K562 (cell line): ENCODE measurements around the gene ST6GALNAC1. TPM values are rescaled to one million over a fixed set of nuclear protein-coding genes. Genes with fewer than 3 reads are reported as not detected.
A peak's percentile ranks its signal among the peaks of the same experiment; 100 is the strongest.

Experiments used
- ARID2 ChIP-seq: fragments of 450-650 bp; IDR thresholded peaks from 2 replicates; pipeline ENCODE4 v1.6.1; 2017; ENCODE audit warnings: antibody characterized with exemption, mild to moderate bottlenecking
- E4F1 ChIP-seq: fragments of 250-450 bp; sonication (Bioruptor Pico); IDR thresholded peaks from 2 replicates; pipeline ENCODE4 v1.5.0; 2021; ENCODE audit warnings: mild to moderate bottlenecking, borderline replicate concordance
- FOXJ2 ChIP-seq: fragments of 200-800 bp; sonication (Bioruptor generic); IDR thresholded peaks from 2 replicates; pipeline ENCODE4 v1.6.1; 2016; ENCODE audit warnings: missing genetic modification characterization, missing compliant biosample characterization
- MCM3 ChIP-seq: fragments of 450-650 bp; IDR thresholded peaks from 2 replicates; pipeline ENCODE4 v1.6.1; 2016
- NCOA4 ChIP-seq: fragments of 450-650 bp; IDR thresholded peaks from 2 replicates; pipeline ENCODE4 v1.6.1; 2018; ENCODE audit warnings: mild to moderate bottlenecking; ENCODE audit not compliant: partially characterized antibody
- NFIC ChIP-seq: fragments of 450-650 bp; IDR thresholded peaks from 2 replicates; pipeline ENCODE4 v1.6.1; 2017; ENCODE audit warnings: mild to moderate bottlenecking, inconsistent platforms
- NR3C1 ChIP-seq: sonication (generic); formaldehyde crosslinking; IDR thresholded peaks from 2 replicates; pipeline ENCODE4 v1.8.1; 2022; ENCODE audit warnings: missing genetic modification reagents
- OTX1 ChIP-seq: fragments of 450-650 bp; formaldehyde crosslinking; IDR thresholded peaks from 2 replicates; pipeline ENCODE4 v1.4.0; 2022; ENCODE audit warnings: mild to moderate bottlenecking
- POLR2G ChIP-seq: fragments of 200-400 bp; formaldehyde crosslinking; IDR thresholded peaks from 2 replicates; pipeline ENCODE4 v1.6.1; 2017; ENCODE audit warnings: low read depth, mild to moderate bottlenecking, antibody characterized with exemption, low read length, moderate library complexity
- SAP30 ChIP-seq: fragments of 200-600 bp; sonication (generic); IDR thresholded peaks from 2 replicates; pipeline ENCODE4 v1.6.1; 2012; ENCODE audit warnings: borderline replicate concordance, low read depth, mild to moderate bottlenecking, moderate library complexity, low read length, control low read depth, inconsistent platforms; ENCODE audit not compliant: insufficient read depth, poor library complexity, severe bottlenecking
- SRSF1 ChIP-seq: fragments of 200-400 bp; formaldehyde crosslinking; IDR thresholded peaks from 2 replicates; pipeline ENCODE4 v1.6.1; 2017; ENCODE audit warnings: mild to moderate bottlenecking, low read depth, low read length, moderate library complexity
- STAG1 ChIP-seq: sonication (generic); formaldehyde crosslinking; IDR thresholded peaks from 2 replicates; pipeline ENCODE4 v1.5.0; 2020; ENCODE audit warnings: missing genetic modification reagents, borderline replicate concordance
- TAF7 ChIP-seq: fragments of 450-650 bp; IDR thresholded peaks from 2 replicates; pipeline ENCODE4 v1.6.1; 2016; ENCODE audit warnings: missing genetic modification characterization, missing compliant biosample characterization
- TSC22D4 ChIP-seq: fragments of 450-650 bp; IDR thresholded peaks from 2 replicates; pipeline ENCODE4 v1.6.1; 2016; ENCODE audit warnings: missing genetic modification characterization, missing biosample characterization, control low read depth
- ZBTB2 ChIP-seq: fragments of 450-650 bp; IDR thresholded peaks from 2 replicates; pipeline ENCODE4 v1.6.1; 2016; ENCODE audit warnings: antibody characterized with exemption
- ZBTB34 ChIP-seq: fragments of 250-450 bp; sonication (Bioruptor Pico); IDR thresholded peaks from 2 replicates; pipeline ENCODE4 v1.8.0; 2021; ENCODE audit warnings: mild to moderate bottlenecking, moderate library complexity
- ZBTB43 ChIP-seq: sonication (generic); formaldehyde crosslinking; IDR thresholded peaks from 2 replicates; pipeline ENCODE4 v1.8.0; 2023; ENCODE audit warnings: mild to moderate bottlenecking, missing genetic modification reagents
- ZNF12 ChIP-seq: sonication (generic); formaldehyde crosslinking; IDR thresholded peaks from 2 replicates; pipeline ENCODE4 v1.4.0; 2020; ENCODE audit warnings: mild to moderate bottlenecking, missing genetic modification reagents
- ZNF133 ChIP-seq: fragments of 250-450 bp; sonication (Bioruptor Pico); IDR thresholded peaks from 2 replicates; pipeline ENCODE4 v1.4.0; 2020; ENCODE audit warnings: mild to moderate bottlenecking
- polyA plus RNA-seq, 8 experiments: library from polyadenylated mRNA; depleted of rRNA in 4 of 8; stranded (reverse) in 5 of 8; unstranded in 3 of 8; fragments of >200 nt; fragmentation: Nextera tagmentation in 2 of 8; fragmentation: Illumina TruSeq in 1 of 8; extraction: Ambion mirVana in 2 of 8; extraction: Trizol in 1 of 8; gene quantifications; 2 replicates each; pipeline versions ENCODE4 v1.2.1 to v1.2.3, GENCODE V29; 2011 to 2014; ENCODE audit warnings: inconsistent platforms in 1 of 8, missing spikeins in 1 of 8
- total RNA-seq, 7 experiments: library from RNA; depleted of rRNA in 6 of 7; stranded (reverse); fragments of >200 nt in 6 of 7; fragmentation: Illumina TruSeq in 2 of 7; extraction: Trizol in 2 of 7; gene quantifications; 2 replicates each; pipeline versions ENCODE4 v1.2.1 to v1.2.3, GENCODE V29; 2011 to 2021; ENCODE audit warnings: low replicate concordance in 1 of 7

ST6GALNAC1 gene
- total and polyA plus RNA-seq, 9 of the 15 experiments (the other 6 are each of a cell fraction or from before 2014, with no cell fraction given), result 20.6 to 68.4 (median 50.5) TPM

GRCh38 chr17:76640550-76641380 is 2.8 kb downstream of the ST6GALNAC1 start (continued):
- TF ChIP-seq ZBTB43 (CRISPR knock-in tag) (no peak), FOXJ2 (tag) (peak; percentile 59; the same call in 1 of the 2 replicates), SRSF1 (no peak), NR3C1 (CRISPR knock-in tag) (no peak), SAP30 (no peak), ZNF133 (CRISPR knock-in tag) (no peak), NFIC (peak; percentile 86), ZBTB2 (peak; percentile 37; the same call in 1 of the 2 replicates), MCM3 (no peak), TAF7 (tag) (peak; percentile 5; the same call in 1 of the 2 replicates), ARID2 (no peak), STAG1 (CRISPR knock-in tag) (no peak), OTX1 (CRISPR knock-in tag) (no peak), E4F1 (CRISPR knock-in tag) (no peak), ZBTB34 (no peak), POLR2G (peak; percentile 48), NCOA4 (no peak), TSC22D4 (no peak), ZNF12 (no peak)
